H1 (cell line): ENCODE data around the gene CDKN2B. TPM values are rescaled to one million over a fixed set of nuclear protein-coding genes. Genes with fewer than 3 reads are reported as not detected.

ENCODE experiments used
- CTCF ChIA-PET: fragments of 300-600 bp; sonication (Branson Sonifier 250); formaldehyde crosslinking; loops from one replicate; lab custom pipeline; 2021; ENCODE audit not compliant: partially characterized antibody; lab: Charles Lee
- POLR2A ChIA-PET: fragments of 300-600 bp; sonication (Branson Sonifier 250); formaldehyde crosslinking; loops from one replicate; lab custom pipeline; 2021; ENCODE audit warnings: inconsistent platforms; ENCODE audit not compliant: partially characterized antibody; lab: Charles Lee
- DNase-seq, 2 experiments: peaks; one replicate each; pipeline versions ENCODE4 v3.0.0 to v3.0.0-alpha.2; 2010 to 2022; ENCODE audit warnings: low spot score in 2 of 2, low read depth in 1 of 2, mixed read lengths in 1 of 2
- FAIRE-seq: peaks from 2 replicates; lab custom pipeline; 2011; peaks lifted over from hg19 to GRCh38; lab: Jason Lieb, UNC
- H2AFZ ChIP-seq: 2 replicates; pipeline ENCODE4 v1.8.1; 2012; ENCODE audit warnings: low read length, inconsistent platforms
- H2AK5ac ChIP-seq: 2 replicates; pipeline ENCODE4 v1.6.1; 2013; ENCODE audit warnings: low read depth, low read length
- H2BK120ac ChIP-seq: replicated peaks from 2 replicates; pipeline ENCODE3; 2013; ENCODE audit warnings: low read depth, low read length, inconsistent platforms
- H2BK12ac ChIP-seq: 2 replicates; pipeline ENCODE4 v1.6.1; 2013; ENCODE audit warnings: low read depth, low read length
- H2BK15ac ChIP-seq: 2 replicates; pipeline ENCODE4 v1.6.1; 2013; ENCODE audit warnings: low read length
- H2BK20ac ChIP-seq: 2 replicates; pipeline ENCODE4 v1.6.1; 2013; ENCODE audit warnings: low read length
- H2BK5ac ChIP-seq: 2 replicates; pipeline ENCODE4 v1.6.1; 2013; ENCODE audit warnings: low read depth, low read length
- H3K14ac ChIP-seq: 2 replicates; pipeline ENCODE4 v1.6.1; 2013; ENCODE audit warnings: inconsistent platforms; ENCODE audit not compliant: insufficient read length
- H3K18ac ChIP-seq: 2 replicates; pipeline ENCODE4 v1.6.1; 2013; ENCODE audit warnings: low read length; ENCODE audit errors: extremely low read depth
- H3K23ac ChIP-seq: 2 replicates; pipeline ENCODE4 v1.6.1; 2013; ENCODE audit warnings: inconsistent platforms; ENCODE audit not compliant: insufficient read length
- H3K23me2 ChIP-seq: 2 replicates; pipeline ENCODE4 v1.6.1; 2013; ENCODE audit warnings: low read depth, low read length
- H3K27ac ChIP-seq: 2 replicates; pipeline ENCODE4 v1.6.1; 2011; ENCODE audit warnings: low read depth, low read length, inconsistent platforms
- H3K27me3 ChIP-seq, 4 experiments: replicated peaks in 1 of 4; 1 replicate in 1 of 4; 2 replicates in 3 of 4; pipeline versions ENCODE4 v1.6.1 to v1.8.1; 2011 to 2013; ENCODE audit warnings: low read length in 3 of 4, mild to moderate bottlenecking in 3 of 4, inconsistent platforms in 2 of 4, mixed read lengths in 2 of 4, moderate library complexity in 1 of 4; ENCODE audit not compliant: control insufficient read depth in 3 of 4, insufficient read depth in 3 of 4; ENCODE audit errors: extremely low read depth in 1 of 4
- H3K36me3 ChIP-seq, 4 experiments: 2 replicates each; pipeline versions ENCODE4 v1.6.1 to v1.8.1; 2011 to 2013; ENCODE audit warnings: mild to moderate bottlenecking in 4 of 4, low read length in 3 of 4, moderate library complexity in 2 of 4, control low read depth in 1 of 4, inconsistent platforms in 1 of 4; ENCODE audit not compliant: insufficient read depth in 4 of 4, control insufficient read depth in 2 of 4
- H3K4ac ChIP-seq: replicated peaks from 2 replicates; pipeline ENCODE3; 2013; ENCODE audit warnings: low read length, low read depth, mixed read lengths, inconsistent platforms; ENCODE audit not compliant: insufficient read length
- H3K4me1 ChIP-seq, 4 experiments: replicated peaks in 1 of 4; 1 replicate in 1 of 4; 2 replicates in 3 of 4; pipeline versions ENCODE4 v1.6.1 to v1.8.1; 2011 to 2013; ENCODE audit warnings: low read length in 3 of 4, inconsistent platforms in 2 of 4, mixed read lengths in 1 of 4; ENCODE audit not compliant: insufficient read depth in 4 of 4, control insufficient read depth in 3 of 4
- H3K4me2 ChIP-seq, 2 experiments: 2 replicates each; pipeline versions ENCODE4 v1.6.1 to v1.8.1; 2011 to 2013; ENCODE audit warnings: low read depth in 2 of 2, low read length in 2 of 2, control low read depth in 1 of 2, inconsistent platforms in 1 of 2, mild to moderate bottlenecking in 1 of 2; ENCODE audit not compliant: insufficient read depth in 1 of 2
- H3K4me3 ChIP-seq, 4 experiments: fragments of 200-600, 300-600 bp in 1 of 4; sonication (generic), shearing (Covaris generic), sonication (Bioruptor Twin) in 1 of 4; 2 replicates each; pipeline versions ENCODE4 v1.5.1 to v1.8.1; 2011 to 2016; ENCODE audit warnings: low read length in 4 of 4, low read depth in 3 of 4, control low read depth in 2 of 4, inconsistent platforms in 2 of 4, mild to moderate bottlenecking in 2 of 4, mixed read lengths in 1 of 4, moderate library complexity in 1 of 4; ENCODE audit not compliant: insufficient read depth in 2 of 4; ENCODE audit errors: extremely low read depth in 1 of 4
- H3K56ac ChIP-seq: replicated peaks from 2 replicates; pipeline ENCODE3; 2013; ENCODE audit warnings: low read depth, mild to moderate bottlenecking, mixed read lengths, low read length, inconsistent platforms; ENCODE audit not compliant: insufficient read length
- H3K79me1 ChIP-seq: 2 replicates; pipeline ENCODE4 v1.6.1; 2013; ENCODE audit warnings: low read depth, low read length, control low read depth
- H3K79me2 ChIP-seq, 2 experiments: 2 replicates each; pipeline versions ENCODE4 v1.6.1 to v1.8.1; 2012 to 2013; ENCODE audit warnings: low read length in 2 of 2, mild to moderate bottlenecking in 2 of 2, inconsistent platforms in 1 of 2; ENCODE audit not compliant: insufficient read depth in 2 of 2, control insufficient read depth in 1 of 2
- H3K9ac ChIP-seq, 4 experiments: replicated peaks in 1 of 4; 1 replicate in 1 of 4; 2 replicates in 3 of 4; pipeline versions ENCODE4 v1.6.1 to v1.8.1; 2011 to 2013; ENCODE audit warnings: low read depth in 3 of 4, low read length in 3 of 4, control low read depth in 2 of 4, mild to moderate bottlenecking in 2 of 4, moderate library complexity in 2 of 4, inconsistent platforms in 1 of 4; ENCODE audit errors: extremely low read depth in 1 of 4
- H3K9me3 ChIP-seq, 2 experiments: 2 replicates each; pipeline versions ENCODE4 v1.6.1 to v1.8.1; 2012 to 2013; ENCODE audit warnings: mild to moderate bottlenecking in 2 of 2, moderate library complexity in 2 of 2, control low read depth in 1 of 2, inconsistent platforms in 1 of 2, low read depth in 1 of 2, low read length in 1 of 2, mixed read lengths in 1 of 2; ENCODE audit not compliant: insufficient read depth in 2 of 2
- H4K20me1 ChIP-seq, 2 experiments: replicated peaks in 1 of 2; 2 replicates each; pipeline versions ENCODE3 to v1.8.1; 2011 to 2013; ENCODE audit warnings: inconsistent platforms in 2 of 2, low read length in 2 of 2, mild to moderate bottlenecking in 1 of 2; ENCODE audit not compliant: insufficient read depth in 2 of 2, control insufficient read depth in 1 of 2
- H4K5ac ChIP-seq: 2 replicates; pipeline ENCODE4 v1.6.1; 2013; ENCODE audit warnings: low read length, low read depth, mixed read lengths, inconsistent platforms; ENCODE audit not compliant: insufficient read length
- H4K8ac ChIP-seq: 2 replicates; pipeline ENCODE4 v1.8.0; 2013; ENCODE audit warnings: mild to moderate bottlenecking, moderate library complexity, low read length, inconsistent platforms; ENCODE audit not compliant: insufficient read depth; ENCODE audit errors: extremely low read depth
- H4K91ac ChIP-seq: replicated peaks from 2 replicates; pipeline ENCODE3; 2013; ENCODE audit warnings: low read length, mixed read lengths, inconsistent platforms; ENCODE audit not compliant: insufficient read length
- CEBPB ChIP-seq: IDR thresholded peaks from 2 replicates; pipeline ENCODE4 v1.6.1; 2012; ENCODE audit warnings: low read depth, low read length
- CREB1 ChIP-seq: IDR thresholded peaks from 2 replicates; pipeline ENCODE4 v1.6.1; 2012; ENCODE audit warnings: inconsistent platforms
- GABPA ChIP-seq: IDR thresholded peaks from 2 replicates; pipeline ENCODE4 v1.6.1; 2011; ENCODE audit warnings: mild to moderate bottlenecking, low read length, moderate library complexity, borderline replicate concordance; ENCODE audit not compliant: insufficient read depth
- GTF2F1 ChIP-seq: IDR thresholded peaks from 2 replicates; pipeline ENCODE4 v1.6.1; 2012; ENCODE audit warnings: low read depth, low read length, improper control_type of control experiment, borderline replicate concordance
- MAX ChIP-seq: IDR thresholded peaks from 2 replicates; pipeline ENCODE4 v1.6.1; 2012; ENCODE audit warnings: inconsistent platforms
- NRF1 ChIP-seq: IDR thresholded peaks from 2 replicates; pipeline ENCODE4 v1.6.1; 2011; ENCODE audit warnings: mild to moderate bottlenecking, low read depth, low read length, improper control_type of control experiment
- RNF2 ChIP-seq: fragments of 200-900, 300-1000 bp; sonication (generic); IDR thresholded peaks from 2 replicates; pipeline ENCODE4 v1.7.1; 2016; ENCODE audit warnings: borderline replicate concordance, low read depth, mild to moderate bottlenecking, antibody characterized with exemption, low read length; ENCODE audit not compliant: poor library complexity, severe bottlenecking; ENCODE audit errors: missing control alignments
- SIRT6 ChIP-seq: IDR thresholded peaks from one replicate; pipeline ENCODE4 v1.7.1; 2012; ENCODE audit warnings: low read length, inconsistent platforms
- SP1 ChIP-seq: IDR thresholded peaks from 2 replicates; pipeline ENCODE4 v1.6.1; 2011; ENCODE audit warnings: low read depth, low read length
- SUZ12 ChIP-seq: fragments of 200-600 bp; sonication (generic); IDR thresholded peaks from 2 replicates; pipeline ENCODE4 v1.6.1; 2012; ENCODE audit warnings: mild to moderate bottlenecking, inconsistent platforms, low read length, moderate library complexity, mixed read lengths
- TAF1 ChIP-seq: IDR thresholded peaks from 2 replicates; pipeline ENCODE4 v1.6.1; 2011; ENCODE audit warnings: mild to moderate bottlenecking, low read depth, low read length
- TEAD4 ChIP-seq: IDR thresholded peaks from 2 replicates; pipeline ENCODE4 v1.6.1; 2012; ENCODE audit warnings: low read depth, low read length, inconsistent platforms, mixed read lengths
- WGBS, 2 experiments: shearing (Covaris generic) in 1 of 2; methylation state at CpG; one replicate each; pipeline versions ENCODE4 v1.1.6 to v1.1.7; 2013 to 2015; ENCODE audit warnings: low lambda C conversion rate in 2 of 2, mixed read lengths in 2 of 2, inconsistent platforms in 1 of 2, low coverage in 1 of 2, missing lambda C conversion rate in 1 of 2; ENCODE audit not compliant: insufficient replicate concordance in 2 of 2, insufficient coverage in 1 of 2, insufficient read length in 1 of 2; ENCODE audit errors: extremely low coverage in 1 of 2, missing lambda C conversion rate in 1 of 2; 5-methylcytosine and 5-hydroxymethylcytosine counted together
- polyA plus RNA-seq, 7 experiments: library from polyadenylated mRNA; depleted of rRNA in 3 of 7; stranded (reverse) in 5 of 7; unstranded in 2 of 7; fragments of >200 nt in 5 of 7; fragments of 200-250 nt in 2 of 7; gene quantifications; 1 replicate in 5 of 7; 2 replicates in 1 of 7; 4 replicates in 1 of 7; pipeline versions ENCODE4 v1.2.1 to v1.2.3, GENCODE V29; 2011 to 2013; ENCODE audit warnings: missing spikeins in 2 of 7, mixed read lengths in 2 of 7
- total RNA-seq: library from RNA; stranded (reverse); fragmentation: NEBNext Ultra II Directional; extraction: Animal tissue kit (Norgen Biotek cat#: 25700); gene quantifications from 2 replicates; pipeline ENCODE4 v1.2.1, GENCODE V29; 2021
- TF ChIP-seq, protein P1 (sequence below): IDR thresholded peaks from 2 replicates; pipeline ENCODE4 v1.6.1; 2012; ENCODE audit warnings: low read length, inconsistent platforms

Gene CDKN2B
- total and polyA plus RNA-seq, 2 of the 8 experiments (the other 6 are each of a cell fraction or from before 2014, with no cell fraction given), result 0.20 to 0.88 TPM

- Histone ChIP-seq H3K4me3 (no peak overlapping the region), H3K56ac (no peak overlapping the region), H3K27ac (no peak overlapping the region), H4K8ac (no peak overlapping the region), H4K5ac (no peak overlapping the region), H3K27me3 (no peaks in the 10 kb centered on the region), H3K9me3 (no peaks in the 10 kb centered on the region), H3K79me2 (no peaks in the 10 kb centered on the region), H3K23ac (no peak overlapping the region), H4K91ac (no peak overlapping the region), H3K9ac (no peak overlapping the region), H2BK15ac (no peak overlapping the region), H3K4me1 (no peaks in the 10 kb centered on the region), H2AK5ac (no peak overlapping the region), H2BK12ac (no peak overlapping the region), H3K4ac (no peak overlapping the region), H2AFZ (no peak overlapping the region), H3K79me1 (no peaks in the 10 kb centered on the region), H3K14ac (no peak overlapping the region), H4K20me1 (no peaks in the 10 kb centered on the region), H2BK20ac (no peak overlapping the region), H3K18ac (no peak overlapping the region), H2BK120ac (no peak overlapping the region), H2BK5ac (no peak overlapping the region), H3K36me3 (no peaks in the 10 kb centered on the region), H3K23me2 (no peaks in the 10 kb centered on the region), H3K4me2 (no peak overlapping the region)
- ChIA-PET POLR2A (no interaction called here), CTCF (interaction anchor here (0.7 to 3.3 kb wide), 5 partner anchors 14 to 172 kb away, joined by 3 to 18 read pairs (median 4); partner anchors contain the start of gene CDKN2B)
- no peak for DNase-seq
- FAIRE-seq, result no peak
- WGBS, 2 experiments, result 100% methylated on average over 2 of the region's 2 CpGs; no CpG with 5 or more reads in 1 of the 2 experiments
- TF ChIP-seq GABPA (no peak), SUZ12 (no peak), NRF1 (no peak), CEBPB (no peak), GTF2F1 (no peak), MAX (no peak), TEAD4 (no peak), SIRT6 (no peak), SP1 (no peak), CREB1 (no peak), RNF2 (no peak), TAF1 (no peak)
- TF ChIP-seq, protein P1, sequence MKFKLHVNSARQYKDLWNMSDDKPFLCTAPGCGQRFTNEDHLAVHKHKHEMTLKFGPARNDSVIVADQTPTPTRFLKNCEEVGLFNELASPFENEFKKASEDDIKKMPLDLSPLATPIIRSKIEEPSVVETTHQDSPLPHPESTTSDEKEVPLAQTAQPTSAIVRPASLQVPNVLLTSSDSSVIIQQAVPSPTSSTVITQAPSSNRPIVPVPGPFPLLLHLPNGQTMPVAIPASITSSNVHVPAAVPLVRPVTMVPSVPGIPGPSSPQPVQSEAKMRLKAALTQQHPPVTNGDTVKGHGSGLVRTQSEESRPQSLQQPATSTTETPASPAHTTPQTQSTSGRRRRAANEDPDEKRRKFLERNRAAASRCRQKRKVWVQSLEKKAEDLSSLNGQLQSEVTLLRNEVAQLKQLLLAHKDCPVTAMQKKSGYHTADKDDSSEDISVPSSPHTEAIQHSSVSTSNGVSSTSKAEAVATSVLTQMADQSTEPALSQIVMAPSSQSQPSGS, result no peak
Observed at GRCh38 chr9:22054529-22054928, 45.4 kb upstream of the CDKN2B start.
